ENCODE measurements around the gene RAX2.
"Not testable (repeated sequence)": the region's sequence is repeated elsewhere in the genome, so short reads cannot be mapped to it uniquely, and the experiment has no call there.

RAX2 gene

DNA sequence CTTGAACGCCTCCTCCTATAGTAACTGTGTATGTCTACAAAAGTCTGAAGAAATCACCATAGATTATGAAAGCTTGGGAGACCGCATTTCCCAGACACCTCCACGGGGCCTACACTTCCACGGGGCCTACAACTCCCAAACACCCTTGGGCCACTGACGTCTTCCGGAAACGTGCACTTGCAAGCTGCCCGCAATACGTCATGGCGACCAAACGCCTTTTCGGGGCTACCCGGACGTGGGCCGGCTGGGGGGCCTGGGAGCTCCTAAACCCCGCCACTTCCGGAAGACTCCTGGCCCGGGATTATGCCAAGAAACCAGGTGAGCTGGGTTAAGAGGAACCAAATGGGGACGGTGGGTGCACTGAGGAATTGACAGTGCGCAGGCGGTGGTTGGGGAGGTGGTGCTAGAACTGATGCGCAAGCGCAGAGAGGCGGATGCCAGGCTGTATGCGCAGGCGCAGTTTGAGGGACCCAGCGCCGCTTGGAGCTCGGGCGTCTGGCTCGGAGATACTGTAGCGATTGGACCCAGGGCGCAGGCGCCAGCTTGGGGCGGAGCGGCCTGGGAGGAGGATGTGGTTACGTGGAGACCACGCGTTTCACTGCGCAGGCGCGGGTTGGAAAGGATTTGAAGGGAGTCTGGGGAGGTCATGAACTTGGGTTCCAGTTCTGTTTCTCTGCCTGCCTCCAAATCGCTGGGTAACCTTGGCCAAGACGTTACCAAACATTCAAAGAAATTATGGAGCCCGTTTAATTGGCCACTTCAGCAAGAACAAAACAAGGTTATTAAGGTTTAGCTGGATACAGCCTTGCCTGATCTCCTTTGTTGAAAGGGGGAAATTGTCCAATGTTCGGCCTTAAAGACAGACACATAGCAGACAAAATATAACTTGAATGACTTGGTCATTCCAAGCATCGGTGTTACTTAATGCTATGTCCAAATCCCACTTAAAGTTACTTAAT is 9.2 kb downstream of the RAX2 start, which contains the start of gene MRPL54:
Gene MRPL54, plus strand, starts transcription at position 182 of the 959 bp plus-strand sequence. Its CDS starts 19 bp downstream, at position 201.
- TF ChIP-seq, protein P1, sequence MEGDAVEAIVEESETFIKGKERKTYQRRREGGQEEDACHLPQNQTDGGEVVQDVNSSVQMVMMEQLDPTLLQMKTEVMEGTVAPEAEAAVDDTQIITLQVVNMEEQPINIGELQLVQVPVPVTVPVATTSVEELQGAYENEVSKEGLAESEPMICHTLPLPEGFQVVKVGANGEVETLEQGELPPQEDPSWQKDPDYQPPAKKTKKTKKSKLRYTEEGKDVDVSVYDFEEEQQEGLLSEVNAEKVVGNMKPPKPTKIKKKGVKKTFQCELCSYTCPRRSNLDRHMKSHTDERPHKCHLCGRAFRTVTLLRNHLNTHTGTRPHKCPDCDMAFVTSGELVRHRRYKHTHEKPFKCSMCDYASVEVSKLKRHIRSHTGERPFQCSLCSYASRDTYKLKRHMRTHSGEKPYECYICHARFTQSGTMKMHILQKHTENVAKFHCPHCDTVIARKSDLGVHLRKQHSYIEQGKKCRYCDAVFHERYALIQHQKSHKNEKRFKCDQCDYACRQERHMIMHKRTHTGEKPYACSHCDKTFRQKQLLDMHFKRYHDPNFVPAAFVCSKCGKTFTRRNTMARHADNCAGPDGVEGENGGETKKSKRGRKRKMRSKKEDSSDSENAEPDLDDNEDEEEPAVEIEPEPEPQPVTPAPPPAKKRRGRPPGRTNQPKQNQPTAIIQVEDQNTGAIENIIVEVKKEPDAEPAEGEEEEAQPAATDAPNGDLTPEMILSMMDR (IDR thresholded peaks at IDR 0.05; ENCODE audit: insufficient read depth, low read length, missing control alignments) = no peak
- H3K4me3 ChIP-seq (ENCODE audit: low read depth, low read length) = peak within 1 kb of the TSS; percentile 94
- ChIA-PET POLR2A (interaction anchor here (0.7 to 2.4 kb wide), 4 partner anchors 22 to 222 kb away, joined by 3 to 11 read pairs (median 4); partner anchors contain the start of gene EEF2), CTCF (interaction anchor here (0.7 to 2.7 kb wide), 16 partner anchors 9 to 225 kb away, joined by 3 to 33 read pairs (median 4); partner anchors contain the start of genes PIP5K1C and RAX2)
- peak; percentile 96 for DNase-seq (ENCODE audit: low read depth, low spot score)

DNA sequence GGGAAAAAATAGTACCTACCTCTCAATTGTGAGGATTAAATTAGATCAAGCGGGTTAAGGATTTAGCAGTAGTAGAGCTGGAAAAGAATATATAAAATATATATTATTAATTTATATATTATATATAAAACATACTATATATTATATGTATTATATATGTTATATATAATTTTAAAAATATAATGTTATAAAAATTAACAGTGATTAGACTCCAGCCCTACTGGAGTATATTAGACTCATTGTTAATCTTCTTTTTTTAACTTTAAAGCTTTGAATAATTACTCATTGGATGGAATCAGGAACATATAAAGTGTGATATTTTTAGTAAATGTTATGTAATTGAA is 9.9 kb downstream of the RAX2 start:
- ChIA-PET POLR2A (interaction anchor here (0.8 to 2.4 kb wide), 3 partner anchors 21 to 223 kb away, joined by 3 to 11 read pairs (median 5); partner anchors contain the start of gene EEF2), CTCF (interaction anchor here (0.7 to 2.7 kb wide), 14 partner anchors 9 to 154 kb away, joined by 3 to 33 read pairs (median 4); partner anchors contain the start of genes PIP5K1C and RAX2)
- DNase-seq (ENCODE audit: low read depth, low spot score) = no peak
- H3K4me3 ChIP-seq (ENCODE audit: low read depth, low read length) = no peak overlapping the region
- TF ChIP-seq, protein P1 (IDR thresholded peaks at IDR 0.05; ENCODE audit: insufficient read depth, low read length, missing control alignments) = no peak

DNA sequence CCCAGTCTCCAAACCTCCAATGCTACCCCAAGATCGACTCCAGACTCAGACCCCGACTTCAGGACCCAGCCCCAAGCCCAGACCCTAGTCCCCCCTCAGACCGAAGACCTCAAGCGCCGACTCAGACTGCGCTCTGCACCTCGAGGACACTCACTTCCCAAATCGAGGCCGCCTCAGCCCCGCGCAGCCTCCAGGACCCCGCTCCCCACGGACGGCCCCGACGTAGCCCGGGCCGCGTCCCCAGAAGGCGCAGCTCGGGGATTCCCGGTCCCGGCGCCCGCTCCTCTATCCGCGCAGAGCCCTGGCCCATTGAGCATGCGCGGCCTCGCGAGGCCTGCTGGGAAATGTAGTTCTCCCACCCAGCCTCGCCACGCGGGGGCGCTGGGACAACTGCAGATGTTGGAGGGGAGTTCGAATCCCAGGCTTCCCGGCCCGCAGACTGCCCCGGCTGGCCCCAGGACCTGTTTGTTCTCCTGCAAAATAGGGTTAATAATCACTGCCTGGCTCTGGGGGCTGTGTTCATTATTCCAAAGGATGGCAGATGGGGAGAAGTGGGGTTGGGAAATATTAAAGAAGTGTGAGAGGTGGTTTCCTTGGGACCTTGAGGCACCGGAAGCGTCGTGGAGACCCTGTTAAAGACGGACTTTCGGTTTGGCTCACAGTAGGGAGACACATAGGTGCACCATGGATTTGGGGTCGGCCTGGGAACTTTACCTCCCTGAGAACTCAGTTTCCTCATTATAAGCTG is 10.5 kb downstream of the RAX2 start, which contains the start of gene APBA3:
Gene APBA3, minus strand, starts transcription at position 311 of the 748 bp plus-strand sequence. CDS start 1,428 bp downstream, outside the sequence.
- H3K4me3 ChIP-seq (ENCODE audit: low read depth, low read length) = peak within 1 kb of the TSS; percentile 94
- DNase-seq (ENCODE audit: low read depth, low spot score) = peak; percentile 31
- CTCF ChIA-PET = interaction anchor here (0.7 to 2.7 kb wide), 14 partner anchors 10 to 154 kb away, joined by 3 to 33 read pairs (median 4); partner anchors contain the start of genes PIP5K1C and RAX2
- POLR2A ChIA-PET = interaction anchor here (0.8 to 2.4 kb wide), 2 partner anchors 21 to 208 kb away, joined by 3 to 11 read pairs; no protein-coding TSS in a partner anchor
- TF ChIP-seq, protein P1 (IDR thresholded peaks at IDR 0.05; ENCODE audit: insufficient read depth, low read length, missing control alignments) = peak; percentile 87

DNA sequence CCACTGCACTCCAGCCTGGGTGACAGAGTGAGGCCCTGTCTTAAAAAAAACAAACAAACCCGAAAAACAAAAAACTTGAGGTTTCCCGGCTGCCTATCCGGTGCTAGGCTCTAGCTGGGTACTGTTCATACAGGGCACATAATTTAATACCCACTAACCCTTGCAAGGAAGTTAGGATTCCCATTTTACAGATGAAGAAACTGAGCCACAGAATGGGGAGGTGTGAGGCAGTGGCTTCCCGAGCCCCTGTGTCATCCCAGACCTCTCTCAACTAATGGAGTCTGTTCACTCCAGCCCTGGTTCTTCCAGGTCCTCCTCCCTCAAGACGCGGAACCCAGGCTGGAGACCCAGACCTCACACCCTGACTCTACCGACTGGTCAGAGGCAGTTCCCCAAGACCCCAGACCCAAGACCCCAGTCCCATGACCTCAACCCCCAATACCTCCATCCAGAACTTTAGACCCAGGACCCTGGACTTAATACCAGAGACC is 11.1 kb downstream of the RAX2 start:
- DNase-seq (ENCODE audit: low read depth, low spot score) = no peak
- POLR2A ChIA-PET = interaction anchor here (0.8 to 2.4 kb wide), 2 partner anchors 20 to 208 kb away, joined by 3 to 11 read pairs; no protein-coding TSS in a partner anchor
- peak overlapping the region; percentile 86 for H3K4me3 ChIP-seq (ENCODE audit: low read depth, low read length)
- TF ChIP-seq, protein P1 (IDR thresholded peaks at IDR 0.05; ENCODE audit: insufficient read depth, low read length, missing control alignments) = no peak
- CTCF ChIA-PET = interaction anchor here (0.8 to 2.7 kb wide), 6 partner anchors 10 to 65 kb away, joined by 4 to 33 read pairs (median 6); no protein-coding TSS in a partner anchor

DNA sequence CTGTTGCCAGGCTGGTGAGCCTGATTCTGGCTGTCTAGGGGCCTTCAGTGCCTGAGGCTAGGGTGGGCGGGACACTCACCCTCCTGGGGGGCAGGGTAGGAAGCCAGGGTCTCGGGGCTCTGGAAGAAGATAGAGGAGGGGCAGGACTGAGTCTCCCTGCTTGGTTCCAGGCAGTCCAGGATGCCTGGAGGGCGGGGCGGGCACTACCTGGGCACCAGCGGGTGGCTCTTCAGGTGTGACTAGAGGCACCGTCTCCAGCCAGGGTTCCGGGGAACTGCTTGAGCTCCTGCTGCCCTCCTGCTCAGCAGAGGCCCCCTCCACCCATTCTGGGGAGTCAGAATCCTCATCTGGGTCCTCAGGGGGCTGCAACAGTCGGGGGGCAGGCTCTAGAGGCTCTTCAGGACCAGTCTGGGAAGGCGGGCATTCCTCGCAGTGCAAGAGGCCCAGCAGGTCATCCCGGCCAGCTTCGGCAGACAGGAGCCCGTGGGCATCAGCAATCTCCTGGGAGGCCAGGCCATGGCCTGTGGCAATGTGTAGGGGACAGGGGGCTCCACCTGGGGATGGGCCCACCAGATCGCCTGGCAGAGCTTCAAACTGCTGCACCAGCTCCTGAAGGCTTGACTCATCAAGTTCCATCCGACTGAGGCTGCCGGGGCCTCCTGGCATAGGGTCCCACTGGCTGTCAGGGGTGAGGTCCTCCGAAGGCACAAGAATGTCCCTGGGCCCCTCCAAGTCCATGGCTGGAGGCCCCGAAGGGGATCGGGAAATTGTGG is 12.4 kb downstream of the RAX2 start:
- ChIA-PET CTCF (interaction anchor here (2.3 kb wide), 1 partner anchor 9 kb away, joined by 5 read pairs; no protein-coding TSS in a partner anchor), POLR2A (no interaction called here)
- DNase-seq (ENCODE audit: low read depth, low spot score) = no peak
- no peak overlapping the region for H3K4me3 ChIP-seq (ENCODE audit: low read depth, low read length)
- TF ChIP-seq, protein P1 (IDR thresholded peaks at IDR 0.05; ENCODE audit: insufficient read depth, low read length, missing control alignments) = no peak

DNA sequence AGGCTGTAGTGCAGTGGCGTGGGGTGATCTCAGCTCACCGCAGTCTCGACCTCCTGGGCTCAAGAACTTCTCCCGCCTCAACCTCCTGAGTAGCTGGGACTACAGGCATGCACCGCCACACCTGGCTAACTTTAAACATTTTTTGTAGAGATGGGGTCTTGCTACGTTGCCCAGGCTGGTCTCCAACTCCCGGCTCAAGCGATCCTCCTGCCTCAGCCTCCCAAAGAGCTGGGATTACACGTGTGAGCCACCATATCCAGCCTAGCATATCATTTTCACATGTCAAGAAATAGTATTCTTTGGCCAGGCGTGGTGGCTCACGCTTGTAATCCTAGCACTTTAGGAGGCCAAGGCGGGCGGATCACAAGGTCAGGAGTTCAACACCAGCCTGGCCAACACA is 13.7 kb downstream of the RAX2 start:
- POLR2A ChIA-PET; DNase-seq (ENCODE audit: low read depth, low spot score); H3K4me3 ChIP-seq (ENCODE audit: low read depth, low read length): not testable (repeated sequence)
- CTCF ChIA-PET = interaction anchor here (2.3 kb wide), 1 partner anchor 8 kb away, joined by 5 read pairs; no protein-coding TSS in a partner anchor

DNA sequence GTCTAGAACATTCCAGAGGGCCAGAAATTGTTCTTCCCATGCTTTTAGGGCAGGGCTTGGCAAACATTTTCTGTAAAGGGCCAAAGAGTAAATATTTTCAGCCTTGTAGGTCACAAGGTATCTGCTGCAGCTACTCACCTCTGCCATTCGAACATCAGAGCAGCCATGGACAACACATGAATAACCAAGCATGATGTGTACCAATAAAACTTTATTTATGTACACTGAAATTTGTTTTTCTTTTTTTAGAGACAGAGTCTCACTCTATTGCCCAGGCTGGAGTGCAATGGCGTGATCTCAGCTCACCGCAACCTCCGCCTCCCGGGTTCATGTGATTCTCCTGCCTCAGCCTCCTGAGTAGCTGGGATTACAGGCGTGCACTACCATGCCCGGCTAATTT is 14.3 kb downstream of the RAX2 start:
- DNase-seq (ENCODE audit: low read depth, low spot score); CTCF ChIA-PET; POLR2A ChIA-PET; H3K4me3 ChIP-seq (ENCODE audit: low read depth, low read length): not testable (repeated sequence)

All from AG04449 (cell line).